Astrocyte (in vitro differentiated cells and primary cell): ENCODE data around the gene SLC23A3.

Experiments
- CTCF ChIP-seq: IDR thresholded peaks from 2 replicates; pipeline ENCODE4 v1.5.1; 2011; ENCODE audit warnings: low read depth, mild to moderate bottlenecking, inconsistent platforms, low read length, moderate library complexity; ENCODE audit not compliant: insufficient read depth
- EZH2 ChIP-seq: IDR thresholded peaks from 2 replicates; pipeline ENCODE4 v1.6.1; 2012; ENCODE audit warnings: mild to moderate bottlenecking, low read length, inconsistent platforms; ENCODE audit not compliant: insufficient read depth

- TF ChIP-seq CTCF, result no peak
- TF ChIP-seq EZH2, result no peak
Observed at GRCh38 chr2:219149667-219150066, 20.2 kb downstream of the SLC23A3 start.
